Endothelial cell of umbilical vein (primary cell): Measurements from ENCODE around the gene TBPL1. TPM values are rescaled to one million over a fixed set of nuclear protein-coding genes. Genes with fewer than 3 reads are reported as not detected.

Source experiments
- BruUV-seq: library from RNA; stranded (reverse); fragments of 400-500 nt; replicated peaks from 2 replicates; lab custom pipeline; 2021; lab: Mats Ljungman, UMichigan
- CTCF ChIA-PET: fragments of 300-600, 350-600 bp; sonication (Branson Sonifier 250); formaldehyde crosslinking; loops from one replicate; lab custom pipeline; 2021; ENCODE audit warnings: antibody characterized with exemption, inconsistent platforms; lab: Charles Lee
- POLR2A ChIA-PET: fragments of 300-600, 350-600 bp; sonication (Branson Sonifier 250); formaldehyde crosslinking; loops from one replicate; lab custom pipeline; 2021; ENCODE audit warnings: antibody characterized with exemption, inconsistent platforms; lab: Charles Lee
- DNase-seq: peaks from one replicate; pipeline ENCODE4 v3.0.0-alpha.2; 2011; ENCODE audit warnings: low read depth, low spot score
- FAIRE-seq: peaks from 2 replicates; lab custom pipeline; 2011; peaks lifted over from hg19 to GRCh38; lab: Jason Lieb, UNC
- H2AFZ ChIP-seq: 2 replicates; pipeline ENCODE4 v1.6.0; 2012; ENCODE audit warnings: low read depth, low read length, control low read depth, inconsistent platforms
- H3K27ac ChIP-seq: 2 replicates; pipeline ENCODE4 v1.5.1; 2011; ENCODE audit warnings: low read depth, mild to moderate bottlenecking, control low read depth, low read length, moderate library complexity; ENCODE audit not compliant: insufficient read depth
- H3K27me3 ChIP-seq, 2 experiments: 2 replicates each; pipeline versions ENCODE4 v1.6.0 to v1.6.1; 2011; ENCODE audit warnings: low read length in 2 of 2, mixed read lengths in 1 of 2; ENCODE audit not compliant: control insufficient read depth in 2 of 2, insufficient read depth in 2 of 2
- H3K36me3 ChIP-seq, 2 experiments: 2 replicates in 1 of 2; 3 replicates in 1 of 2; pipeline ENCODE4 v1.5.1; 2011; ENCODE audit warnings: low read length in 2 of 2, mild to moderate bottlenecking in 1 of 2, moderate library complexity in 1 of 2; ENCODE audit not compliant: control insufficient read depth in 2 of 2, insufficient read depth in 2 of 2; ENCODE audit errors: extremely low read depth in 1 of 2
- H3K4me1 ChIP-seq: 3 replicates; pipeline ENCODE4 v1.5.1; 2011; ENCODE audit warnings: mild to moderate bottlenecking, low read length; ENCODE audit not compliant: control insufficient read depth, insufficient read depth; ENCODE audit errors: extremely low read depth
- H3K4me2 ChIP-seq: 2 replicates; pipeline ENCODE4 v1.6.1; 2011; ENCODE audit warnings: low read length, control low read depth, mixed read lengths; ENCODE audit not compliant: insufficient read depth
- H3K4me3 ChIP-seq, 3 experiments: fragments of 200-600 bp in 1 of 3; sonication (generic), shearing (Covaris generic) in 1 of 3; replicated peaks in 1 of 3; 2 replicates each; pipeline ENCODE4 v1.5.1; 2011 to 2016; ENCODE audit warnings: control low read depth in 3 of 3, low read length in 3 of 3, mild to moderate bottlenecking in 2 of 3, inconsistent platforms in 1 of 3, low read depth in 1 of 3, moderate library complexity in 1 of 3; ENCODE audit not compliant: insufficient read depth in 1 of 3
- H3K79me2 ChIP-seq: 2 replicates; pipeline ENCODE4 v1.6.0; 2012; ENCODE audit warnings: low read length, inconsistent platforms; ENCODE audit not compliant: control insufficient read depth, insufficient read depth
- H3K9ac ChIP-seq: replicated peaks from 2 replicates; pipeline ENCODE3; 2011; ENCODE audit warnings: low read length, control low read depth; ENCODE audit not compliant: insufficient read depth; ENCODE audit errors: extremely low read depth
- H3K9me1 ChIP-seq: replicated peaks from 3 replicates; pipeline ENCODE4 v1.6.0; 2011; ENCODE audit warnings: mild to moderate bottlenecking, low read length; ENCODE audit not compliant: control insufficient read depth, insufficient read depth; ENCODE audit errors: extremely low read depth
- H3K9me3 ChIP-seq: replicated peaks from 2 replicates; pipeline ENCODE4 v1.5.1; 2012; ENCODE audit warnings: low read length, inconsistent platforms; ENCODE audit not compliant: control insufficient read depth, insufficient read depth
- H4K20me1 ChIP-seq: replicated peaks from 2 replicates; pipeline ENCODE3; 2011; ENCODE audit warnings: mild to moderate bottlenecking, low read length; ENCODE audit not compliant: control insufficient read depth, insufficient read depth; ENCODE audit errors: extremely low read depth
- CTCF ChIP-seq, 2 donors: IDR thresholded peaks; 1 replicate in 1 of 2; 2 replicates in 1 of 2; pipeline ENCODE4 v1.5.1; 2011; ENCODE audit warnings: low read length in 2 of 2, mild to moderate bottlenecking in 2 of 2, moderate library complexity in 2 of 2, control low read depth in 1 of 2, inconsistent platforms in 1 of 2, low read depth in 1 of 2; ENCODE audit not compliant: insufficient read depth in 1 of 2; ENCODE audit errors: extremely low read depth in 1 of 2
- EZH2 ChIP-seq: IDR thresholded peaks from 2 replicates; pipeline ENCODE4 v1.6.1; 2012; ENCODE audit warnings: borderline replicate concordance, low read depth, mild to moderate bottlenecking, moderate library complexity, low read length, inconsistent platforms; ENCODE audit not compliant: severe bottlenecking
- FOS ChIP-seq: IDR thresholded peaks from 2 replicates; pipeline ENCODE4 v1.6.1; 2011; ENCODE audit warnings: mild to moderate bottlenecking, low read length, moderate library complexity, borderline replicate concordance; ENCODE audit not compliant: insufficient read depth
- GATA2 ChIP-seq: IDR thresholded peaks from 2 replicates; pipeline ENCODE4 v1.7.0; 2011; ENCODE audit warnings: low read depth, mild to moderate bottlenecking, moderate library complexity, mixed read lengths, low read length; ENCODE audit not compliant: insufficient read length, insufficient read depth
- JUN ChIP-seq: IDR thresholded peaks from 2 replicates; pipeline ENCODE4 v1.6.1; 2011; ENCODE audit warnings: borderline replicate concordance, low read depth; ENCODE audit not compliant: insufficient read length, insufficient read depth
- MAX ChIP-seq: IDR thresholded peaks from 2 replicates; pipeline ENCODE4 v1.6.1; 2011; ENCODE audit not compliant: insufficient read depth, insufficient read length
- MYC ChIP-seq: IDR thresholded peaks from one replicate; pipeline ENCODE4 v1.6.1; 2011; ENCODE audit warnings: mild to moderate bottlenecking, low read depth, low read length
- POLR2A ChIP-seq: IDR thresholded peaks from 2 replicates; pipeline ENCODE4 v1.6.1; 2012; ENCODE audit warnings: low read depth, mild to moderate bottlenecking, control low read depth, low read length
- POLR2AphosphoS5 ChIP-seq: IDR thresholded peaks from 2 replicates; pipeline ENCODE4 v1.6.1; 2012; ENCODE audit warnings: low read depth, mild to moderate bottlenecking, control low read depth, low read length, moderate library complexity; ENCODE audit not compliant: insufficient read depth
- dilution Hi-C: fragments of 300-500 bp; cut with MboI; formaldehyde crosslinking; loops from one replicate; pipeline ENCODE4 v1.15.0; 2019; ENCODE audit warnings: low sequenced_read_pairs; ENCODE audit not compliant: extremely low pct_ligation_motif_present
- intact Hi-C: fragments of 100-400 bp; cut with micrococcal nuclease; formaldehyde crosslinking; loops from one replicate; pipeline ENCODE4 v1.10.0; 2022
- polyA plus RNA-seq, 4 experiments: library from polyadenylated mRNA; depleted of rRNA in 3 of 4; stranded (reverse) in 3 of 4; unstranded in 1 of 4; fragments of >200 nt; gene quantifications; 2 replicates each; pipeline versions ENCODE4 v1.2.1 to v1.2.3, GENCODE V29; 2011 to 2012; ENCODE audit warnings: missing spikeins in 1 of 4
- total RNA-seq: library from RNA; stranded (reverse); gene quantifications from 2 replicates; pipeline ENCODE4 v1.2.3, GENCODE V29; 2021

Gene TBPL1
- total and polyA plus RNA-seq, 2 donors (not counting 3 experiments of a cell fraction or from before 2014, with no cell fraction given), result 19.6 to 31.2 TPM

- BruUV-seq, result no TSS peak
Observed at GRCh38 chr6:133964702-133965101, 11.7 kb downstream of the TBPL1 start.

More at GRCh38 chr6:133964702-133965101, 11.7 kb downstream of the TBPL1 start:
- no peaks in the 10 kb centered on the region for H3K36me3 ChIP-seq
- peaks cover 6% of the 10 kb centered on the region for H3K4me1 ChIP-seq
- peaks cover 56% of the 10 kb centered on the region for H3K79me2 ChIP-seq
- intact Hi-C loops (no loop called here), dilution Hi-C loops (no loop called here)
- H3K9me1 ChIP-seq, result no peaks in the 10 kb centered on the region
- no peak overlapping the region for H3K9ac ChIP-seq
- no peaks in the 10 kb centered on the region for H3K9me3 ChIP-seq
- H3K4me3 ChIP-seq, result no peak overlapping the region
- DNase-seq (no peak), FAIRE-seq (no peak)
- H3K27me3 ChIP-seq, result no peaks in the 10 kb centered on the region
- H3K27ac ChIP-seq, result no peak overlapping the region
- H4K20me1 ChIP-seq, result no peaks in the 10 kb centered on the region
- H2AFZ ChIP-seq, result no peak overlapping the region
- ChIA-PET POLR2A (no interaction called here), CTCF (interaction anchor here (0.7 to 3.8 kb wide), 6 partner anchors 8 to 132 kb away, joined by 3 to 17 read pairs (median 3); partner anchors contain the start of gene TBPL1)
- TF ChIP-seq EZH2 (no peak), CTCF (IDR thresholded peaks at IDR 0.05; ENCODE audit: extremely low read depth in 1 of 2, insufficient read depth in 1 of 2, low read depth in 1 of 2, low read length in 2 of 2) (no peak), POLR2A (no peak), FOS (no peak), GATA2 (no peak), MYC (no peak), MAX (no peak), JUN (no peak), POLR2AphosphoS5 (no peak)
- no peak overlapping the region for H3K4me2 ChIP-seq
